Keratinocyte (primary cell): Measurements from ENCODE around the gene SEMA3A. TPM values are rescaled to one million over a fixed set of nuclear protein-coding genes. Genes with fewer than 3 reads are reported as not detected.

ENCODE experiments used
- DNase-seq: peaks from one replicate; pipeline ENCODE4 v3.0.0-alpha.2; 2011; ENCODE audit warnings: low read depth, missing footprints, low spot score
- FAIRE-seq: peaks from 2 replicates; lab custom pipeline; 2011; peaks lifted over from hg19 to GRCh38; lab: Jason Lieb, UNC
- H2AFZ ChIP-seq: 2 replicates; pipeline ENCODE4 v1.6.0; 2012; ENCODE audit warnings: low read length, control low read depth, inconsistent platforms; ENCODE audit not compliant: control insufficient read depth
- H3K27ac ChIP-seq: 2 replicates; pipeline ENCODE4 v1.5.1; 2011; ENCODE audit warnings: low read length; ENCODE audit not compliant: control insufficient read depth, insufficient read depth
- H3K27me3 ChIP-seq: 3 replicates; pipeline ENCODE4 v1.6.0; 2011; ENCODE audit warnings: low read length; ENCODE audit not compliant: control insufficient read depth, insufficient read depth; ENCODE audit errors: extremely low read depth
- H3K36me3 ChIP-seq, 2 experiments: 2 replicates in 1 of 2; 3 replicates in 1 of 2; pipeline ENCODE4 v1.5.1; 2011; ENCODE audit warnings: low read length in 2 of 2, mild to moderate bottlenecking in 1 of 2; ENCODE audit not compliant: control insufficient read depth in 2 of 2, insufficient read depth in 2 of 2; ENCODE audit errors: extremely low read depth in 1 of 2
- H3K4me1 ChIP-seq: 3 replicates; pipeline ENCODE4 v1.5.1; 2011; ENCODE audit warnings: low read length; ENCODE audit not compliant: control insufficient read depth, insufficient read depth; ENCODE audit errors: extremely low read depth
- H3K4me2 ChIP-seq: 3 replicates; pipeline ENCODE4 v1.6.0; 2011; ENCODE audit warnings: low read depth, low read length; ENCODE audit not compliant: control insufficient read depth, insufficient read depth; ENCODE audit errors: extremely low read depth
- H3K4me3 ChIP-seq, 3 experiments: fragments of 200-600 bp in 1 of 3; sonication (generic) in 1 of 3; 2 replicates in 2 of 3; 3 replicates in 1 of 3; pipeline ENCODE4 v1.5.1; 2011 to 2016; ENCODE audit warnings: low read length in 3 of 3, mild to moderate bottlenecking in 3 of 3, control low read depth in 2 of 3, inconsistent platforms in 1 of 3, low read depth in 1 of 3, mixed read lengths in 1 of 3, mixed run types in 1 of 3, moderate library complexity in 1 of 3; ENCODE audit not compliant: control insufficient read depth in 2 of 3, insufficient read depth in 2 of 3; ENCODE audit errors: extremely low read depth in 1 of 3
- H3K79me2 ChIP-seq: 2 replicates; pipeline ENCODE4 v1.6.0; 2012; ENCODE audit warnings: low read length; ENCODE audit not compliant: control insufficient read depth, insufficient read depth
- H3K9ac ChIP-seq: 3 replicates; pipeline ENCODE4 v1.6.0; 2011; ENCODE audit warnings: low read length; ENCODE audit not compliant: control insufficient read depth, insufficient read depth; ENCODE audit errors: extremely low read depth
- H3K9me1 ChIP-seq: 3 replicates; pipeline ENCODE4 v1.6.0; 2011; ENCODE audit warnings: low read length; ENCODE audit not compliant: control insufficient read depth, insufficient read depth; ENCODE audit errors: extremely low read depth
- H3K9me3 ChIP-seq: 2 replicates; pipeline ENCODE4 v1.5.1; 2012; ENCODE audit warnings: low read depth, low read length; ENCODE audit not compliant: control insufficient read depth
- H4K20me1 ChIP-seq: 3 replicates; pipeline ENCODE4 v1.6.0; 2011; ENCODE audit warnings: low read length; ENCODE audit not compliant: control insufficient read depth, insufficient read depth; ENCODE audit errors: extremely low read depth
- EZH2 ChIP-seq: IDR thresholded peaks from one replicate; pipeline ENCODE4 v1.6.1; 2012; ENCODE audit warnings: inconsistent platforms, mild to moderate bottlenecking, low read length, moderate library complexity
- dilution Hi-C: fragments of 300-500 bp; cut with MboI; formaldehyde crosslinking; loops from one replicate; pipeline ENCODE4 v1.7.0; 2020; ENCODE audit warnings: low sequenced_read_pairs; ENCODE audit not compliant: extremely low pct_ligation_motif_present
- polyA plus RNA-seq, 5 experiments: library from polyadenylated mRNA; depleted of rRNA in 3 of 5; stranded (reverse) in 3 of 5; stranded (forward) in 1 of 5; unstranded in 1 of 5; fragments of >200 nt; gene quantifications; 1 replicate in 1 of 5; 2 replicates in 3 of 5; 3 replicates in 1 of 5; pipeline versions ENCODE4 v1.2.1 to v1.2.3, GENCODE V29; 2011 to 2012; ENCODE audit warnings: missing spikeins in 2 of 5, low read depth in 1 of 5, low replicate concordance in 1 of 5
- TF ChIP-seq, protein P1 (sequence below), 3 experiments: IDR thresholded peaks in 1 of 3; conservative IDR thresholded peaks in 1 of 3; optimal IDR thresholded peaks in 1 of 3; 2 replicates in 2 of 3; 3 replicates in 1 of 3; pipeline versions ENCODE3 to v1.5.1; 2011; ENCODE audit warnings: low read length in 3 of 3, mild to moderate bottlenecking in 3 of 3, moderate library complexity in 2 of 3, control low read depth in 1 of 3, inconsistent platforms in 1 of 3; ENCODE audit not compliant: insufficient read depth in 2 of 3; ENCODE audit errors: extremely low read depth in 1 of 3

Gene SEMA3A
- polyA plus RNA-seq, 1 donor (not counting 4 experiments of a cell fraction or from before 2014, with no cell fraction given): 2.1 TPM

DNA sequence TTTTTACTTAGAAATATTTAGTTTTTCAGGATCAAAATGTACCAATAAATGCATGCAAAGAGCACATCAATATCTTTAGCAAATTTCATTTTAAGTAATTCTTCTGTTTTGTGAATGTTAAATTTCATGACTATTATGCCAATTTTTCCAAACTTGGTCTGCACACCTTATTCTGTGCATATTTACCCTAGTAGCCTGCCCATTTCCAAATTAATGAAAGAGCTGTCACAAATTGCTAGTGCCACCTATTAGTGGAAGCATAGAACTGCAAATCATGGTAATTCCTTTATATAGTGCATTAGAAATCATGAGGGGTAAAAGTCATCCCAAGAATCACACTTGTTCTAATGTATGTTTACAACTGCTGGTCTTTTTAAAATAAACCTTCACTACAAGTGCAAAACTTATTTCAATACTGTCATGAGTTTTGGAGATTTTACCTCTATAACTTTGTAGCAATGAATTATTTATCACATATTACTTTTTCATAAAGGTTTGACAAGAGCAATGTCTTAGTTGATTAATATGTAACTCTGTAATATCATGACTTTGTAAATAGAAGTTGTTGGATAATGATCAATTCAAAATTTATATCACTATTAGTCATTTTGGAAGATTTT lies 5.7 kb downstream of the SEMA3A start:
- no peaks in the 10 kb centered on the region for H3K9me3 ChIP-seq
- no peaks in the 10 kb centered on the region for H3K36me3 ChIP-seq
- no peak overlapping the region for H3K9ac ChIP-seq
- H3K4me1 ChIP-seq: peaks cover 18% of the 10 kb centered on the region
- H3K27ac ChIP-seq: peak overlapping the region; percentile 83
- peak; percentile 26 for FAIRE-seq
- TF ChIP-seq EZH2: no peak
- TF ChIP-seq, protein P1, sequence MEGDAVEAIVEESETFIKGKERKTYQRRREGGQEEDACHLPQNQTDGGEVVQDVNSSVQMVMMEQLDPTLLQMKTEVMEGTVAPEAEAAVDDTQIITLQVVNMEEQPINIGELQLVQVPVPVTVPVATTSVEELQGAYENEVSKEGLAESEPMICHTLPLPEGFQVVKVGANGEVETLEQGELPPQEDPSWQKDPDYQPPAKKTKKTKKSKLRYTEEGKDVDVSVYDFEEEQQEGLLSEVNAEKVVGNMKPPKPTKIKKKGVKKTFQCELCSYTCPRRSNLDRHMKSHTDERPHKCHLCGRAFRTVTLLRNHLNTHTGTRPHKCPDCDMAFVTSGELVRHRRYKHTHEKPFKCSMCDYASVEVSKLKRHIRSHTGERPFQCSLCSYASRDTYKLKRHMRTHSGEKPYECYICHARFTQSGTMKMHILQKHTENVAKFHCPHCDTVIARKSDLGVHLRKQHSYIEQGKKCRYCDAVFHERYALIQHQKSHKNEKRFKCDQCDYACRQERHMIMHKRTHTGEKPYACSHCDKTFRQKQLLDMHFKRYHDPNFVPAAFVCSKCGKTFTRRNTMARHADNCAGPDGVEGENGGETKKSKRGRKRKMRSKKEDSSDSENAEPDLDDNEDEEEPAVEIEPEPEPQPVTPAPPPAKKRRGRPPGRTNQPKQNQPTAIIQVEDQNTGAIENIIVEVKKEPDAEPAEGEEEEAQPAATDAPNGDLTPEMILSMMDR (optimal IDR thresholded peaks at IDR 0.05 in 1 of 3, IDR thresholded peaks at IDR 0.05 in 1 of 3, conservative IDR thresholded peaks at IDR 0.05 in 1 of 3; ENCODE audit: extremely low read depth in 1 of 3, insufficient read depth in 2 of 3, low read length in 3 of 3): peak in 2 of 3 experiments; percentile 33 to 49
- H3K4me3 ChIP-seq: no peak overlapping the region
- no peaks in the 10 kb centered on the region for H4K20me1 ChIP-seq
- H3K27me3 ChIP-seq: no peaks in the 10 kb centered on the region
- dilution Hi-C loops: no loop called here
- H3K4me2 ChIP-seq: no peak overlapping the region
- no peak overlapping the region for H2AFZ ChIP-seq
- DNase-seq: no peak
- no peaks in the 10 kb centered on the region for H3K9me1 ChIP-seq
- H3K79me2 ChIP-seq: peaks cover 2% of the 10 kb centered on the region

DNA sequence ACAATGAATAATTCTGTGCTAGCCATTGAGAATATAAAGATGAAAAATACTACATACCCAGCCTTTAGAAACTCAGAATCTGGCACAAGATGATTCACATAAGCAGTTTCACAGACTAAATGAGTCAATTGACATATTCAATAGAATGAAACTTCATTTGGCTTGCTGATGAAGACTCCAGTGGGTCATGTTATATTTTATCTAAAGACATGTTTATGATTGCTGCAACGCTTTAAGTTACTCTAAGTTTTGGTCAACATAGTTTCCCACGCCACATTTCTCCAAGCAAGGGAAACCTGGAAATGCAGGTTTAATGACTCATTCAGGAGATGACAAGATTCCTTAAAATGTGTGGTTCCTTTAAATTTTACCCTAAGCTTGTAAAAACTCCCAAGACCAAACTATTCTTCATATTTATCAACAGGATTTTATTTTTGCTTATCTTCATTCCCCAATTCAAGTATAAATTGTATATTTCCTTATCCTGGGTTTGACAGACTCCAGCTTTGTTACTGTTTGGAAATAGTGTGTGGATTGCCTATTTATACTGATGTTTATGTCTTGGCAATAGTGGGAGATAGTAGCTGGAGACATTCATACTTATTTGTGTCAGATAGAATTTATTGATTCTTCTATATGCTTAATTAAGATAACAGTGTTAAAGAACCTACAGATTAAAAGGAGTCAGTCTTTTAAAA lies 6.6 kb downstream of the SEMA3A start:
- H3K4me2 ChIP-seq: peak overlapping the region; percentile 61
- FAIRE-seq: peak; percentile 58
- no peaks in the 10 kb centered on the region for H4K20me1 ChIP-seq
- H3K27ac ChIP-seq: peak overlapping the region; percentile 83
- H3K9me3 ChIP-seq: no peaks in the 10 kb centered on the region
- H3K9ac ChIP-seq: peak overlapping the region; percentile 34
- no peaks in the 10 kb centered on the region for H3K79me2 ChIP-seq
- peaks cover 18% of the 10 kb centered on the region for H3K4me1 ChIP-seq
- no peak for DNase-seq
- H3K27me3 ChIP-seq: no peaks in the 10 kb centered on the region
- no peak for TF ChIP-seq EZH2
- TF ChIP-seq, protein P1 (optimal IDR thresholded peaks at IDR 0.05 in 1 of 3, IDR thresholded peaks at IDR 0.05 in 1 of 3, conservative IDR thresholded peaks at IDR 0.05 in 1 of 3; ENCODE audit: extremely low read depth in 1 of 3, insufficient read depth in 2 of 3, low read length in 3 of 3): no peak
- no peaks in the 10 kb centered on the region for H3K9me1 ChIP-seq
- no peaks in the 10 kb centered on the region for H3K36me3 ChIP-seq
- H2AFZ ChIP-seq: no peak overlapping the region
- dilution Hi-C loops: no loop called here
- H3K4me3 ChIP-seq: peak overlapping the region in 1 of 3 experiments; percentile 36
